CD4-positive, alpha-beta memory T cell (primary cell): ENCODE results near the gene ARMH3. TPM values are rescaled to one million over a fixed set of nuclear protein-coding genes. Genes with fewer than 3 reads are reported as not detected.
A peak's percentile ranks its signal among the peaks of the same experiment; 100 is the strongest.

Source experiments
- CTCF ChIA-PET: fragments of 350-600 bp; sonication (Branson Sonifier 250); formaldehyde crosslinking; loops from one replicate; lab custom pipeline; 2021; ENCODE audit warnings: inconsistent platforms; ENCODE audit not compliant: partially characterized antibody; lab: Charles Lee
- POLR2A ChIA-PET: fragments of 350-600 bp; sonication (Branson Sonifier 250); formaldehyde crosslinking; loops from one replicate; lab custom pipeline; 2021; ENCODE audit not compliant: partially characterized antibody; lab: Charles Lee
- DNase-seq, 5 donors: peaks; one replicate each; pipeline versions ENCODE4 v3.0.0 to v3.0.0-alpha.2; 2020 to 2022; ENCODE audit warnings: mixed read lengths in 1 of 5
- H3K27ac ChIP-seq: one replicate; pipeline ENCODE4 v1.7.0; 2013; ENCODE audit warnings: low read depth, low read length
- H3K27me3 ChIP-seq: 2 replicates; pipeline ENCODE4 v1.7.0; 2013; ENCODE audit warnings: mild to moderate bottlenecking, low read length, moderate library complexity; ENCODE audit not compliant: insufficient read depth
- H3K36me3 ChIP-seq: 2 replicates; pipeline ENCODE4 v1.7.0; 2013; ENCODE audit warnings: mild to moderate bottlenecking, low read length, moderate library complexity; ENCODE audit not compliant: insufficient read depth
- H3K4me1 ChIP-seq: 2 replicates; pipeline ENCODE4 v1.7.0; 2013; ENCODE audit warnings: mild to moderate bottlenecking, low read length, moderate library complexity; ENCODE audit not compliant: insufficient read depth
- H3K4me3 ChIP-seq, 2 donors: one replicate each; pipeline ENCODE4 v1.7.0; 2013; ENCODE audit warnings: low read length in 2 of 2, mild to moderate bottlenecking in 1 of 2
- H3K9me3 ChIP-seq, 2 donors: one replicate each; pipeline ENCODE4 v1.7.0; 2013; ENCODE audit warnings: low read length in 2 of 2, control low read depth in 1 of 2; ENCODE audit not compliant: control insufficient read depth in 1 of 2
- H3K27ac Mint-ChIP-seq, 7 donors: one replicate each; pipeline ENCODE4 v1.8.0; 2020 to 2021; ENCODE audit warnings: mixed read lengths in 7 of 7, mild to moderate bottlenecking in 6 of 7, inconsistent platforms in 3 of 7, moderate library complexity in 3 of 7
- H3K27me3 Mint-ChIP-seq, 2 donors: one replicate each; pipeline ENCODE4 v1.8.0; 2020 to 2021; ENCODE audit warnings: mixed read lengths in 2 of 2
- H3K36me3 Mint-ChIP-seq, 2 donors: one replicate each; pipeline ENCODE4 v1.8.0; 2020 to 2021; ENCODE audit warnings: mixed read lengths in 2 of 2, inconsistent platforms in 1 of 2, mild to moderate bottlenecking in 1 of 2
- H3K4me1 Mint-ChIP-seq, 4 donors: one replicate each; pipeline ENCODE4 v1.8.0; 2020 to 2021; ENCODE audit warnings: mixed read lengths in 4 of 4, mild to moderate bottlenecking in 1 of 4
- H3K4me3 Mint-ChIP-seq, 8 donors: one replicate each; pipeline ENCODE4 v1.8.0; 2020 to 2021; ENCODE audit warnings: mixed read lengths in 8 of 8, mild to moderate bottlenecking in 7 of 8, moderate library complexity in 6 of 8, inconsistent platforms in 3 of 8
- H3K9me3 Mint-ChIP-seq, 8 donors: one replicate each; pipeline ENCODE4 v1.8.0; 2020 to 2021; ENCODE audit warnings: mixed read lengths in 8 of 8, mild to moderate bottlenecking in 5 of 8, inconsistent platforms in 3 of 8, moderate library complexity in 1 of 8
- intact Hi-C: fragments of 100-400 bp; cut with micrococcal nuclease; formaldehyde crosslinking; loops from one replicate; pipeline ENCODE4 v1.15.1; 2023
- polyA plus RNA-seq, 2 donors: library from polyadenylated mRNA; unstranded; fragments of 300-500 nt; fragmentation: Illumina TruSeq; gene quantifications; one replicate each; pipeline ENCODE4 v1.2.3, GENCODE V29; 2021
- total RNA-seq, 2 experiments: library from RNA; stranded (reverse); gene quantifications; one replicate each; pipeline ENCODE4 v1.2.3, GENCODE V29; 2021

ARMH3 gene
- total and polyA plus RNA-seq, 4 experiments from 2014 or later, result 21.9 to 31.8 (median 30.0) TPM

GRCh38 chr10:101902032-101902819 is 153.7 kb downstream of the ARMH3 start:
- Mint-ChIP-seq H3K4me1 (peaks cover 0 to 9% (median under 1%) of the 10 kb centered on the region in 4 donors), H3K4me3 (no peak overlapping the region), H3K9me3 (no peaks in the 10 kb centered on the region), H3K27me3 (no peaks in the 10 kb centered on the region), H3K27ac (peak overlapping the region in 1 of 7 donors; percentile 48), H3K36me3 (peaks cover 15 to 26% of the 10 kb centered on the region in 2 donors)
- no peaks in the 10 kb centered on the region for H3K4me1 ChIP-seq
- ChIA-PET CTCF (interaction anchor here (0.9 to 3.1 kb wide), 2 partner anchors 11 to 12 kb away, joined by 3 to 16 read pairs; no protein-coding TSS in a partner anchor), POLR2A (no interaction called here)
- H3K27ac ChIP-seq, result no peak overlapping the region
- no peak overlapping the region for H3K4me3 ChIP-seq
- H3K9me3 ChIP-seq, result no peaks in the 10 kb centered on the region
- intact Hi-C loops, result no loop called here
- no peak for DNase-seq
- no peaks in the 10 kb centered on the region for H3K27me3 ChIP-seq
- no peaks in the 10 kb centered on the region for H3K36me3 ChIP-seq

GRCh38 chr10:101901340-101901739 is 154.6 kb downstream of the ARMH3 start:
- H3K27ac Mint-ChIP-seq, result peak overlapping the region in 2 of 7 donors; percentile 22 to 53

GRCh38 chr10:101897633-101898032 is 158.3 kb downstream of the ARMH3 start:
- ChIA-PET CTCF (interaction anchor here (1.0 to 2.2 kb wide), 4 partner anchors 8 to 56 kb away, joined by 4 to 7 read pairs (median 5); no protein-coding TSS in a partner anchor), POLR2A (no interaction called here)
- Histone ChIP-seq H3K36me3 (no peaks in the 10 kb centered on the region), H3K4me1 (no peaks in the 10 kb centered on the region), H3K27ac (no peak overlapping the region), H3K4me3 (no peak overlapping the region), H3K27me3 (no peaks in the 10 kb centered on the region), H3K9me3 (no peaks in the 10 kb centered on the region)
- no peak overlapping the region for H3K4me3 Mint-ChIP-seq
- no peaks in the 10 kb centered on the region for H3K9me3 Mint-ChIP-seq
- no peaks in the 10 kb centered on the region for H3K27me3 Mint-ChIP-seq
- no peak for DNase-seq
- H3K27ac Mint-ChIP-seq, result peak overlapping the region in 2 of 7 donors; percentile 19 to 76
- peaks cover 2 to 17% (median 7%) of the 10 kb centered on the region in 4 donors for H3K4me1 Mint-ChIP-seq
- intact Hi-C loops, result no loop called here
- H3K36me3 Mint-ChIP-seq, result peaks cover 6 to 11% of the 10 kb centered on the region in 2 donors

More at GRCh38 chr10:101901340-101901739, 154.6 kb downstream of the ARMH3 start:
- CTCF ChIA-PET, result interaction anchor here (3.1 kb wide), 1 partner anchor 11 kb away, joined by 16 read pairs; no protein-coding TSS in a partner anchor
- H3K27me3 ChIP-seq, result no peaks in the 10 kb centered on the region
- intact Hi-C loops, result no loop called here
- no peak overlapping the region for H3K4me3 ChIP-seq
- H3K27ac ChIP-seq, result no peak overlapping the region
- POLR2A ChIA-PET, result interaction anchor here (0.6 kb wide), 1 partner anchor 178 kb away, joined by 3 read pairs; no protein-coding TSS in a partner anchor
- Mint-ChIP-seq H3K4me3 (no peak overlapping the region), H3K36me3 (peaks cover 15 to 26% of the 10 kb centered on the region in 2 donors), H3K27me3 (no peaks in the 10 kb centered on the region), H3K9me3 (no peaks in the 10 kb centered on the region), H3K4me1 (peaks cover 0 to 14% (median 3%) of the 10 kb centered on the region in 4 donors)
- no peaks in the 10 kb centered on the region for H3K4me1 ChIP-seq
- H3K36me3 ChIP-seq, result no peaks in the 10 kb centered on the region
- no peaks in the 10 kb centered on the region for H3K9me3 ChIP-seq
- DNase-seq, result no peak

GRCh38 chr10:101896225-101896877 is 159.6 kb downstream of the ARMH3 start:
- H3K27ac Mint-ChIP-seq, result peak overlapping the region in 3 of 7 donors; percentile 3 to 19 (median 10)
- no peak for DNase-seq
- H3K27me3 ChIP-seq, result no peaks in the 10 kb centered on the region
- peaks cover 0 to 2% of the 10 kb centered on the region in 2 donors for H3K36me3 Mint-ChIP-seq
- H3K36me3 ChIP-seq, result no peaks in the 10 kb centered on the region
- no peaks in the 10 kb centered on the region for H3K9me3 Mint-ChIP-seq
- ChIA-PET POLR2A (no interaction called here), CTCF (interaction anchor here (1.0 to 1.4 kb wide), 2 partner anchors 8 to 55 kb away, joined by 3 read pairs; no protein-coding TSS in a partner anchor)
- peaks cover 2 to 17% (median 7%) of the 10 kb centered on the region in 4 donors for H3K4me1 Mint-ChIP-seq
- H3K9me3 ChIP-seq, result no peaks in the 10 kb centered on the region
- no peaks in the 10 kb centered on the region for H3K27me3 Mint-ChIP-seq
- no peak overlapping the region for H3K4me3 Mint-ChIP-seq
- no peaks in the 10 kb centered on the region for H3K4me1 ChIP-seq
- intact Hi-C loops, result no loop called here
- H3K4me3 ChIP-seq, result no peak overlapping the region
- no peak overlapping the region for H3K27ac ChIP-seq

GRCh38 chr10:101895781-101896180 is 160.2 kb downstream of the ARMH3 start:
- no peak overlapping the region for H3K4me3 Mint-ChIP-seq
- POLR2A ChIA-PET, result no interaction called here
- H3K27ac ChIP-seq, result no peak overlapping the region
- CTCF ChIA-PET, result interaction anchor here (1.4 kb wide), 1 partner anchor 55 kb away, joined by 3 read pairs; no protein-coding TSS in a partner anchor
- no peaks in the 10 kb centered on the region for H3K27me3 Mint-ChIP-seq
- no peaks in the 10 kb centered on the region for H3K27me3 ChIP-seq
- intact Hi-C loops, result no loop called here
- no peak overlapping the region for H3K27ac Mint-ChIP-seq
- no peaks in the 10 kb centered on the region for H3K4me1 ChIP-seq
- DNase-seq, result no peak
- no peaks in the 10 kb centered on the region for H3K36me3 Mint-ChIP-seq
- no peak overlapping the region for H3K4me3 ChIP-seq
- H3K36me3 ChIP-seq, result no peaks in the 10 kb centered on the region
- peaks cover 2 to 17% (median 6%) of the 10 kb centered on the region in 4 donors for H3K4me1 Mint-ChIP-seq
- H3K9me3 Mint-ChIP-seq, result no peaks in the 10 kb centered on the region
- H3K9me3 ChIP-seq, result no peaks in the 10 kb centered on the region

GRCh38 chr10:101894742-101895141 is 161.2 kb downstream of the ARMH3 start:
- Histone ChIP-seq H3K27ac (no peak overlapping the region), H3K4me3 (no peak overlapping the region), H3K27me3 (no peaks in the 10 kb centered on the region), H3K9me3 (no peaks in the 10 kb centered on the region), H3K4me1 (no peaks in the 10 kb centered on the region), H3K36me3 (no peaks in the 10 kb centered on the region)
- POLR2A ChIA-PET, result no interaction called here
- Mint-ChIP-seq H3K27ac (no peak overlapping the region), H3K4me1 (peaks cover 2 to 17% (median 6%) of the 10 kb centered on the region in 4 donors), H3K4me3 (no peak overlapping the region), H3K36me3 (no peaks in the 10 kb centered on the region), H3K9me3 (no peaks in the 10 kb centered on the region), H3K27me3 (no peaks in the 10 kb centered on the region)
- CTCF ChIA-PET, result interaction anchor here (0.5 kb wide), 1 partner anchor 613 kb away, joined by 3 read pairs; no protein-coding TSS in a partner anchor
- intact Hi-C loops, result no loop called here
- DNase-seq, result no peak

- POLR2A ChIA-PET, result no interaction called here
- no peak for DNase-seq
- no peaks in the 10 kb centered on the region for H3K4me1 ChIP-seq
- H3K27ac ChIP-seq, result no peak overlapping the region
- no peaks in the 10 kb centered on the region for H3K36me3 ChIP-seq
- no peaks in the 10 kb centered on the region for H3K27me3 ChIP-seq
- intact Hi-C loops, result no loop called here
- no peaks in the 10 kb centered on the region for H3K9me3 Mint-ChIP-seq
- CTCF ChIA-PET, result interaction anchor here (0.5 kb wide), 1 partner anchor 613 kb away, joined by 3 read pairs; no protein-coding TSS in a partner anchor
- peaks cover 2 to 13% (median 6%) of the 10 kb centered on the region in 4 donors for H3K4me1 Mint-ChIP-seq
- peak overlapping the region in 2 of 7 donors; percentile 9 to 37 for H3K27ac Mint-ChIP-seq
- H3K9me3 ChIP-seq, result no peaks in the 10 kb centered on the region
- H3K4me3 Mint-ChIP-seq, result no peak overlapping the region
- peaks cover 0 to 2% of the 10 kb centered on the region in 2 donors for H3K36me3 Mint-ChIP-seq
- H3K4me3 ChIP-seq, result no peak overlapping the region
- no peaks in the 10 kb centered on the region for H3K27me3 Mint-ChIP-seq
Observed at GRCh38 chr10:101894266-101894665, 161.7 kb downstream of the ARMH3 start.
